Renal cortex interstitium (tissue), 15 donors: ENCODE data around the gene PIGS. TPM values are rescaled to one million over a fixed set of nuclear protein-coding genes. Genes with fewer than 3 reads are reported as not detected.
"Not testable (repeated sequence)": the region's sequence is repeated elsewhere in the genome, so short reads cannot be mapped to it uniquely, and the experiment has no call there.

Source experiments
- DNase-seq, 11 donors: peaks; one replicate each; pipeline ENCODE4 v3.0.0-alpha.2; 2013; ENCODE audit warnings: low read depth in 9 of 11, low spot score in 4 of 11; ENCODE audit errors: extremely low read depth in 1 of 11
- long read RNA-seq, 16 experiments: transcript quantifications; one replicate each; lab custom pipeline, GENCODE V29; 2026
- polyA plus RNA-seq, 3 donors: library from polyadenylated mRNA; unstranded; fragments of 120-200 nt; gene quantifications; one replicate each; pipeline ENCODE4 v1.2.1, GENCODE V29; 2013; ENCODE audit not compliant: insufficient read length in 3 of 3

Gene PIGS
- polyA plus RNA-seq, result 10 to 100 TPM; 94.7 to 98.0 (median 94.9) TPM
- long read RNA-seq, donor 1, transcript PIGS-202 (12 exons, 2,877 nt), result major isoform, 10 of 24 reads
- long read RNA-seq, donor 1, partial matches to known transcripts, result 5 of 24 reads
- long read RNA-seq, donor 1, other reads (novel, unspliced or antisense), result 0 of 24 reads
- long read RNA-seq, donor 2, partial matches to known transcripts, result 10 of 17 reads
- long read RNA-seq, donor 2, other reads (novel, unspliced or antisense), result 0 of 17 reads
- long read RNA-seq, donor 3, transcript PIGS-202 (12 exons, 2,877 nt), result major isoform, 17 of 28 reads
- long read RNA-seq, donor 3, transcript PIGS-203 (11 exons, 2,815 nt), result minor isoform, 5 of 28 reads
- long read RNA-seq, donor 3, transcript PIGS-206 (2 exons, 3,088 nt), result minor isoform, 5 of 28 reads
- long read RNA-seq, donor 3, partial matches to known transcripts, result 0 of 28 reads
- long read RNA-seq, donor 3, other reads (novel, unspliced or antisense), result 0 of 28 reads
- long read RNA-seq, donor 4, transcript PIGS-203 (11 exons, 2,815 nt), result minor isoform, 5 of 20 reads
- long read RNA-seq, donor 4, transcript PIGS-202 (12 exons, 2,877 nt), result major isoform, 11 of 20 reads
- long read RNA-seq, donor 4, partial matches to known transcripts, result 0 of 20 reads
- long read RNA-seq, donor 4, other reads (novel, unspliced or antisense), result 0 of 20 reads
- long read RNA-seq, donor 5, result 0 reads
- long read RNA-seq, donor 6, partial matches to known transcripts, result 0 of 9 reads
- long read RNA-seq, donor 6, other reads (novel, unspliced or antisense), result 0 of 9 reads
- long read RNA-seq, donor 7, transcript PIGS-202 (12 exons, 2,877 nt), result major isoform, 7 of 13 reads
- long read RNA-seq, donor 7, partial matches to known transcripts, result 0 of 13 reads
- long read RNA-seq, donor 7, other reads (novel, unspliced or antisense), result 0 of 13 reads
- long read RNA-seq, donor 8, result 0 reads
- long read RNA-seq, donor 9, transcript PIGS-202 (12 exons, 2,877 nt), result major isoform, 13 of 29 reads
- long read RNA-seq, donor 9, partial matches to known transcripts, result 6 of 29 reads
- long read RNA-seq, donor 9, other reads (novel, unspliced or antisense), result 0 of 29 reads
- long read RNA-seq, donor 10, transcript PIGS-203 (11 exons, 2,815 nt), result minor isoform, 6 of 23 reads
- long read RNA-seq, donor 10, transcript PIGS-202 (12 exons, 2,877 nt), result major isoform, 10 of 23 reads
- long read RNA-seq, donor 10, partial matches to known transcripts, result 0 of 23 reads
- long read RNA-seq, donor 10, other reads (novel, unspliced or antisense), result 0 of 23 reads
- long read RNA-seq, donor 11, transcript PIGS-202 (12 exons, 2,877 nt), result major isoform, 15 of 27 reads
- long read RNA-seq, donor 11, partial matches to known transcripts, result 5 of 27 reads
- long read RNA-seq, donor 11, other reads (novel, unspliced or antisense), result 0 of 27 reads
- long read RNA-seq, donor 12, transcript PIGS-202 (12 exons, 2,877 nt), result major isoform, 6 of 12 reads
- long read RNA-seq, donor 12, partial matches to known transcripts, result 0 of 12 reads
- long read RNA-seq, donor 12, other reads (novel, unspliced or antisense), result 0 of 12 reads
- long read RNA-seq, donor 13, result 0 reads
- long read RNA-seq, donor 14, transcript PIGS-202 (12 exons, 2,877 nt), result major isoform, 11 of 13 reads
- long read RNA-seq, donor 14, partial matches to known transcripts, result 0 of 13 reads
- long read RNA-seq, donor 14, other reads (novel, unspliced or antisense), result 0 of 13 reads
- long read RNA-seq, donor 15, transcript PIGS-202 (12 exons, 2,877 nt), result major isoform, 7 of 9 reads
- long read RNA-seq, donor 15, partial matches to known transcripts, result 0 of 9 reads
- long read RNA-seq, donor 15, other reads (novel, unspliced or antisense), result 0 of 9 reads
- long read RNA-seq, donor 16, transcript PIGS-206 (2 exons, 3,088 nt), result minor isoform, 5 of 69 reads
- long read RNA-seq, donor 16, transcript PIGS-202 (12 exons, 2,877 nt), result major isoform, 27 of 69 reads
- long read RNA-seq, donor 16, transcript PIGS-203 (11 exons, 2,815 nt), result minor isoform, 19 of 69 reads
- long read RNA-seq, donor 16, partial matches to known transcripts, result 16 of 69 reads
- long read RNA-seq, donor 16, other reads (novel, unspliced or antisense), result 0 of 69 reads

DNA sequence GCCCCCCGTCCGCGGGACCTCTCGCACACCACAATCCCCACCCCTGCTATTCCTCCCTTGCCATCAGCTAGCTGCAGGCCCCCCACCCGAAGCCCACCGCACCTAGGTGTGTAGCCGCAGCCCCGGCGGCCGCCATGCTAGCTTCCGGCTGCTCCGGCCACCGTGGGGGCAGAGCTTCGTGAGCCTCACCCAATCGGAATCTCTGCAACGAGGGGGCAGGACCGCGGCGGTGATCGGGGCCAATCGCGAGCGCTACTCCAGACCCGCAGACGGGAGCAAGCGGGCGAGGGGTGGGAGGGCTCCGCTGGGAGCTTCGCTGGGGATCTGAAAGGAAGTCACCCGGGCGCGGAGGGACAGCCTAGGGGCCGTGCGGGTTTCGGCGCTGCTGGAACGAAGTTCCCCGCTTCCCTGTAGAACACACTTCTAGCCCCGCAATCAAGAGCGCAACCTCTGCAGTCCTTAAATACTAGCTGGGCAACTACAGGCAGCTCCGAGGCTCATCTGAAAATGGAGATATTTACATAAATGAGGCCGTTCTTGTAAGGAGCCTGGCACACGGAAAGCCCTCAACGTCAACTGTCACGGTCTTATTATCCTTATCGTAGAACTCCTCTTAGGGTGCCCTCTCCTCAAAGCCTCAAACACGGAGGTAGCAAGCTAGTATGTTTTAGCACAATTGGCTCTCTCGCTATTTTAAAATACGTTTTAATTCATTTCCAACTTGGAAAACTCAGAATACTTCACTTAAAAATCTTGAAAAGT lies at the start of gene PIGS:
TSS of gene PIGS (minus strand) at position 164 of the 762 bp plus-strand sequence. CDS start at position 136, 28 bp downstream.
- peak; percentile 71 to 92 (median 86) for DNase-seq

DNA sequence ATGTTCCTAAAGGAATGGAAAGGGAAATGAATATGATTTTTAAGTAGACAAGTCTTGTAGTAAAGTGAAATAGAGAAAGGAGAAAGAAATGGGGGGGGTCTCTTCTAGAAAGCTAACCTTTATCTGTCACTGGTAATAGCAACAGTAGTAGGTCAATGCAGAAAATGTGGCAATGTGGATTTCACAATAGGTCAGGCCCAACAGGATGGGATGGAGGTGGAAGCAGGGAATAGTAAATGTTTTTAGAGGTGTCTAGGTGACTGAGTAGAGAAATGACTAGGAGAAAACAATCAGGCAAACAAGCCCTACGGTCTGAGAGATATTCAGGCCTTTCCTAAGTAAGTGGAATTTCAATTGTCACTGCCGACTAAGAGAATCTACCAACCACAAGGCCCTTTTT lies 48.7 kb upstream of the PIGS start:
- DNase-seq, result no peak

DNA sequence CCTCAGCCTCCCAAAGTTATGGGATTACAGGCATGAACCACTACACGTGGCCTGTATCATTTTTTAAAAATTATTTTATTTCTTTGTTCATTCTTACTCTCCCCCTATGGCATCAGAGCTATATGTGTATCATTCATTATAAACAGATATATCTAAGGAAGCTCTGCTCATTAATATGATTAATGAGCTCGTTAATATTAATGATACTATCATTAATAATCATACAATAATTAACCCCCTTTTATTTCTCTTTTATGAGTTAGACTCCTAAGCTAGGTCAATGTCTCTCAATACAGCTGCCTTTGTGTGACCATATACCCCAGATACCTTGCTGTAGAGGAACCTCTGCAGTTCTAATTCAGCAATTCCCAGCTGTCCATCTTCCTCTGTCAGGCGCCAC lies 47.1 kb upstream of the PIGS start:
- DNase-seq, result no peak

DNA sequence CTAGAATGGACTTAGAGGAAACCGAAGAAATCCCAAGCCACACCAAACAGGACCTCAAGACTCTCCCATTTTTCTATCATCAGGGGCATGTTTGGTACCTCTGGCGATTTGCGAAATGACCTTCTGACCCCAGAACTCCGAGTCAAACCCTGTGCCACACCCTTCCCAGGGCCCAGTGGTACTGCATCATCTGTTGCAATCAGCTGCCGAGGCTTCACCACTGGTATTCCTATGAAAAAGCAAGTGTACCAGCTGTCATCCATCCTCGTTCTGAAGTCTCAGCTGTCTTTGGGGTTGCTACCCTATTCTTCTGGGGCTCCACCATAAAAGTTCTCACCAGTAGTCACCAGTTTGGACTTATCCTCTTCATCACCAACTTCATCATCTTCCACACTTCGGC lies 45.0 kb upstream of the PIGS start:
- DNase-seq, result no peak

DNA sequence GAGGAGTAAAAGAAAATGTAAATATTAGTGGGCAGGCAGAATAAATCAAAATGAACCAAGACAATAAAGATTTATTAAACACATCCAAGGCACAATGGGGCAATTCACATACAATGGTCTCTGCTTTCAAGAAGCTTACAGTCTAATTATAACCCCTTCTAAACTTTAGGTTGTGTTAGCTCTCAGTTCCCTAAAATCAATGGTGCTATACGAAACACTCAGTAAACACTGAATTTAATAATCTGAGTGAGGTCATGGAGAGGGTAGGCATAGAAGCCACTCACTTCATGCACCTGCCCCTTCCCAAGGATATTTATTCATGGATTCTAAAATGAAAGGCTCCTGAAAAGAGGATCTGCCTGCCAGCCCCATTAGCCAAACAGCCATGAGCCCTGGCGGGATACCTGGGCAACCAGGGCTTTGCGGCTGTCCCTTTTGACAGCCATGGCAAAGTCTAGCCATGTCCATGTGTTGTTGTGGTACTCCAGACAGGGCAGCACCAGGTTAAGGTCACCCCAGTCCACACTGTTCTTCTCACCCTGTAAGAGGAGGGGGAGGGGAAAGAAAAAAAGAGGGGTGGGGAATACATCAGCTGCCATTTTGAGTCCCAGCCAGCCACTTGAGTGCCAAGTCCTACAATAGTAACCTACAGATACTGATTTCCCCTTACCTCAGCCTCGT lies 44.1 kb upstream of the PIGS start:
- DNase-seq, result no peak

DNA sequence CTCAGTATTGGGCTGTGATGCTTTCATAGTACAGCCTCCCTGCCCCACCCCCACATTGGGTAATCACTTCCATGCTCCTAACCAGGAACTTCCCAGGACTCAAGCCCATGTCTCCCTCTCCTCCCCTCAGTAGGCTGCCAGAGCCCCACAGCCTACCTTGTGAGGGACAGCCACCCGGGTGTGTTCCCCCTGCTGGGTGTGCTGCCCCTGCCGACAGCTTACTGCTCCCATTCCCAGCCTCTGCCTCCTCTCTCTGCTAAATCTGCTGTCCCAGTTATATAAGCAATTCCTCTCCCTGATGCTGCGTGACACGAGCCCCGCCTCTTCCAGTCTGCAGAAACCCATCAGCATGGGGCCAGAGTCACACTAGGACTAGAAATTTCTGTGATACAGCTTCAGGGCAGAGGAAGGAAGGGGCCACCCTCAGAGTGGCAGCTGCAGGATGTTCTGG lies 42.6 kb upstream of the PIGS start, which contains the start of gene RSKR:
TSS of gene RSKR (minus strand) at position 255 of the 451 bp plus-strand sequence. CDS start at position 231, 24 bp downstream.
- DNase-seq, result no peak

- peak in 4 of 11 donors; percentile 13 to 45 (median 18) for DNase-seq
Measured at GRCh38 chr17:28612936-28613872, 41.9 kb upstream of the PIGS start.

- DNase-seq, result no peak
Measured at GRCh38 chr17:28612531-28612930, 41.2 kb upstream of the PIGS start.

- no peak for DNase-seq
Measured at GRCh38 chr17:28610376-28610775, 39.1 kb upstream of the PIGS start.

GRCh38 chr17:28604031-28604430 lies 32.7 kb upstream of the PIGS start:
- DNase-seq, result not testable (repeated sequence)

GRCh38 chr17:28599311-28600184 lies 28.2 kb upstream of the PIGS start:
- DNase-seq, result peak in 9 of 11 donors; percentile 28 to 53 (median 36)

- peak; percentile 76 to 92 (median 89) for DNase-seq
Measured at GRCh38 chr17:28598799-28599310, 27.5 kb upstream of the PIGS start, which contains the start of gene SPAG5. Gene SPAG5 (minus strand): TSS chr17:28599025. CDS start chr17:28598946, 79 bp downstream.

- DNase-seq, result no peak
Measured at GRCh38 chr17:28598389-28598788, 27.1 kb upstream of the PIGS start.
